Parathyroid adenoma (tissue), 2 donors: ENCODE results near the gene PKN2.

Experiments used
- H2AFZ ChIP-seq: fragments of 300-600 bp; sonication (generic); one replicate; pipeline ENCODE4 v1.7.0; 2017; ENCODE audit warnings: antibody characterized with exemption, mild to moderate bottlenecking
- H3K27ac ChIP-seq: fragments of 300-600 bp; sonication (generic); one replicate; pipeline ENCODE4 v1.7.0; 2017
- H3K27me3 ChIP-seq: fragments of 300-600 bp; sonication (generic); one replicate; pipeline ENCODE4 v1.7.0; 2017; ENCODE audit warnings: low read length; ENCODE audit not compliant: control insufficient read depth, insufficient read depth
- H3K36me3 ChIP-seq: fragments of 300-600 bp; sonication (generic); one replicate; pipeline ENCODE4 v1.7.0; 2017; ENCODE audit warnings: low read length; ENCODE audit not compliant: control insufficient read depth, insufficient read depth
- H3K4me1 ChIP-seq: fragments of 300-600 bp; sonication (generic); one replicate; pipeline ENCODE4 v1.7.0; 2017; ENCODE audit warnings: control low read depth
- H3K4me2 ChIP-seq: fragments of 300-600 bp; sonication (generic); one replicate; pipeline ENCODE4 v1.7.0; 2017; ENCODE audit warnings: low read length
- H3K4me3 ChIP-seq: fragments of 300-600 bp; sonication (generic); one replicate; pipeline ENCODE4 v1.7.0; 2017; ENCODE audit warnings: low read depth, low read length
- H3K79me2 ChIP-seq: fragments of 300-600 bp; sonication (generic); one replicate; pipeline ENCODE4 v1.7.0; 2017; ENCODE audit warnings: control low read depth
- H3K9ac ChIP-seq: fragments of 300-600 bp; sonication (generic); one replicate; pipeline ENCODE4 v1.7.0; 2017; ENCODE audit warnings: mild to moderate bottlenecking
- H3K9me3 ChIP-seq: fragments of 300-600 bp; sonication (generic); one replicate; pipeline ENCODE4 v1.7.0; 2017; ENCODE audit warnings: low read length; ENCODE audit not compliant: control insufficient read depth
- TF ChIP-seq, protein P1 (sequence below): fragments of 300-600 bp; sonication (generic); IDR thresholded peaks from one replicate; pipeline ENCODE4 v1.7.0; 2017; ENCODE audit warnings: antibody characterized with exemption, mild to moderate bottlenecking
- donor health status: primary hyperparathyroidism.

The PKN2 gene

DNA sequence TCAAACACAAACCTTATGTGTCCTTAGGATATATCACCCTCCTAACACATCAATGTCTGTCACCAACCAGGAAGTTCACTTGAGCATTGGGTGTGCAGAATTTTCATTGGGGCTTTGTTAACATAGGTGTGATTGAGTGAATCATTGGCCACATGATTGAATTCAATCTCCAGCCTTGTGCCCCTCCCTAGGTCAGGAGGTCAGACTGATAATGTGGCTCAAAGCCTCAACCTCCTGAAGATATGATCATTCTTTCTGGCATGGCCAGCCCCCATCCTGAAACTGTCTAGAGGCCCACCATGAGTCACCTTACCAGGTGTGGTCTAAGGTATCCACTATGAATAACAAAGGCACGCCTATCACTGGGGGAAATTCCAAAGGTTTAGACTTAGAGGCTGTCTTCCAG is 90.1 kb downstream of the PKN2 start:
- Histone ChIP-seq H3K36me3 (no peaks in the 10 kb centered on the region), H3K4me1 (no peaks in the 10 kb centered on the region), H3K9ac (no peak overlapping the region), H3K27me3 (no peaks in the 10 kb centered on the region), H2AFZ (no peak overlapping the region), H3K9me3 (no peaks in the 10 kb centered on the region), H3K27ac (no peak overlapping the region), H3K4me3 (no peak overlapping the region), H3K79me2 (no peaks in the 10 kb centered on the region), H3K4me2 (no peak overlapping the region)
- TF ChIP-seq, protein P1, sequence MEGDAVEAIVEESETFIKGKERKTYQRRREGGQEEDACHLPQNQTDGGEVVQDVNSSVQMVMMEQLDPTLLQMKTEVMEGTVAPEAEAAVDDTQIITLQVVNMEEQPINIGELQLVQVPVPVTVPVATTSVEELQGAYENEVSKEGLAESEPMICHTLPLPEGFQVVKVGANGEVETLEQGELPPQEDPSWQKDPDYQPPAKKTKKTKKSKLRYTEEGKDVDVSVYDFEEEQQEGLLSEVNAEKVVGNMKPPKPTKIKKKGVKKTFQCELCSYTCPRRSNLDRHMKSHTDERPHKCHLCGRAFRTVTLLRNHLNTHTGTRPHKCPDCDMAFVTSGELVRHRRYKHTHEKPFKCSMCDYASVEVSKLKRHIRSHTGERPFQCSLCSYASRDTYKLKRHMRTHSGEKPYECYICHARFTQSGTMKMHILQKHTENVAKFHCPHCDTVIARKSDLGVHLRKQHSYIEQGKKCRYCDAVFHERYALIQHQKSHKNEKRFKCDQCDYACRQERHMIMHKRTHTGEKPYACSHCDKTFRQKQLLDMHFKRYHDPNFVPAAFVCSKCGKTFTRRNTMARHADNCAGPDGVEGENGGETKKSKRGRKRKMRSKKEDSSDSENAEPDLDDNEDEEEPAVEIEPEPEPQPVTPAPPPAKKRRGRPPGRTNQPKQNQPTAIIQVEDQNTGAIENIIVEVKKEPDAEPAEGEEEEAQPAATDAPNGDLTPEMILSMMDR = no peak

DNA sequence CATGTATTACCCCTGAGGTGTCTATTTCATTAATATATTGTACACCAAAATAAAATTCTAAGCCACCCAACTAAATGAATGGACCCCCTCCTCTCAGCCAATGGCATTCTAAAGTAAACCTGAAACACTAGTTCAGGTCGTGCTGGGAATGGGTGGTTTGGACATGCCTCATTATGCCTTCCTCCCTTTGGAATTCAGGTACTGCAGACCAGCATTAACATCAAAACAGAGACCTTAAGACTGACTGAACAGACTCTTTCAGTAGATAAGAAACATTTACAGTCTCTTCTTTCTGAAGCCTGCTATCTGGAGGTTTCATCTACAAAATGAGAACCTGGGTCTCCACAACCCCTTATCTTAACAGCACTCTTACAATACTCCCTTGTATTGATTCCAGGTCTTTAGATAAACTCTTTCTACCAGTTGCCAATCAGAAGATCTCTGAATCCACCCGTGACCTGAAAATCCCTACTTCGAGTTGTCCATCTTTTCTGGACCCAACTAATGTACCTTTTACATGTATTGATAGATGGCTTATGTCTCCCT is 93.6 kb downstream of the PKN2 start:
- H3K36me3 ChIP-seq = no peaks in the 10 kb centered on the region
- no peak overlapping the region for H3K27ac ChIP-seq
- H3K9me3 ChIP-seq = no peaks in the 10 kb centered on the region
- H3K79me2 ChIP-seq = no peaks in the 10 kb centered on the region
- H2AFZ ChIP-seq = no peak overlapping the region
- no peak overlapping the region for H3K9ac ChIP-seq
- TF ChIP-seq, protein P1 = no peak
- no peak overlapping the region for H3K4me3 ChIP-seq
- H3K4me2 ChIP-seq = no peak overlapping the region
- no peaks in the 10 kb centered on the region for H3K27me3 ChIP-seq
- H3K4me1 ChIP-seq = no peaks in the 10 kb centered on the region

DNA sequence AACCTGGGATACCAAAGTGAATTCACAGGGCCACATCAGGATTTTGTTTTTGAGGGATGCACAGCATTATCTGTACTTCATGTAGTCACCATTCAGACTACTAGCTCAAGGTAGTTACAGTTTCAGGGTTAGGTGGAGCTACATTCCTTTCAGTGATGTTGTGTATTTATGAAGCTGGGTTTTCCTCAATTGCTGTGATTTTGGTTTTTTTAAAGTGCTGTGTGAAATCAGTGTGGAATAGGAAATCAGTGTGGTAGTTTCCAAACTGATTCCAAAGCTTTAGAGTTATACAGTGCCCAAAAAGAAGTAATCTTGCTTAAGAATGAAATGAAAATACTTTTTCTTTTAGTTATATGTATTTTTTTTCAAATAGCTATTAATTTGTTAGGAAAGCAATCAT is 95.8 kb downstream of the PKN2 start:
- Histone ChIP-seq H3K4me2 (no peak overlapping the region), H3K27ac (no peak overlapping the region), H3K9me3 (no peaks in the 10 kb centered on the region), H3K27me3 (no peaks in the 10 kb centered on the region), H3K9ac (no peak overlapping the region), H3K79me2 (no peaks in the 10 kb centered on the region), H3K4me1 (no peaks in the 10 kb centered on the region), H3K4me3 (no peak overlapping the region), H3K36me3 (no peaks in the 10 kb centered on the region), H2AFZ (no peak overlapping the region)
- TF ChIP-seq, protein P1 = no peak

DNA sequence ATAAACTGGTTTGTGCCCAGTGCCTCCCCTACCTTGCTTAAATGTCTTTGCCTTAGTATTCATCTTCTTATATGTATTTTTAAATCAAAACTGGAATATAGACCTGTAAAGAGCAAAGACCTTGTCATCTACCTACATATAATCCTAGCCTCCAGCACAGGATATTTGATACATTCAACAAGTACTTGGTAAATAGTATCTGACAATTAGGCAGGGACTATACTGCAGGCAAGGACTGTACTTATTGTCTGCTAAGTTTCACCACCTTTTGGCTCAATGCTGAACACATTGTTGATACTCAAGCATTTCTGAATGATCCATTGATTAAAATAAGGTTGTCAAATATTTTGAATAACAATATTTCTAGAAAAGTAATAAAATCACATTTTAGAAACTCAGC is 96.4 kb downstream of the PKN2 start:
- Histone ChIP-seq H3K36me3 (no peaks in the 10 kb centered on the region), H3K9ac (no peak overlapping the region), H2AFZ (no peak overlapping the region)

GRCh38 chr1:88783145-88783544 is 99.1 kb downstream of the PKN2 start:
- Histone ChIP-seq H3K9me3 (no peaks in the 10 kb centered on the region), H2AFZ (no peak overlapping the region), H3K36me3 (no peaks in the 10 kb centered on the region), H3K4me3 (no peak overlapping the region), H3K27me3 (no peaks in the 10 kb centered on the region), H3K9ac (no peak overlapping the region), H3K79me2 (no peaks in the 10 kb centered on the region), H3K4me1 (no peaks in the 10 kb centered on the region), H3K27ac (no peak overlapping the region), H3K4me2 (no peak overlapping the region)
- TF ChIP-seq, protein P1 = no peak

More for the DNA sequence above, 96.4 kb downstream of the PKN2 start:
- TF ChIP-seq, protein P1 = no peak
- H3K4me3 ChIP-seq = no peak overlapping the region
- H3K4me1 ChIP-seq = no peaks in the 10 kb centered on the region
- no peak overlapping the region for H3K27ac ChIP-seq
- no peak overlapping the region for H3K4me2 ChIP-seq
- no peaks in the 10 kb centered on the region for H3K27me3 ChIP-seq
- H3K79me2 ChIP-seq = no peaks in the 10 kb centered on the region
- no peaks in the 10 kb centered on the region for H3K9me3 ChIP-seq
